Activated CD8-positive, alpha-beta memory T cell treated with anti-CD3 and anti-CD28 coated beads, Interleukin-2, amount 10 ng/mL, durations not matched to agents 7 days and 5 days (primary cell): ENCODE results near the gene GNG2. TPM values are rescaled to one million over a fixed set of nuclear protein-coding genes. Genes with fewer than 3 reads are reported as not detected.

Source experiments
- ATAC-seq: fragments of 150-1000 bp; cut with Tn5 transposase; one replicate; pipeline ENCODE4 v1.10.0; 2021; ENCODE audit warnings: moderate library complexity
- CTCF ChIA-PET: fragments of 350-600 bp; sonication (Branson Sonifier 250); formaldehyde crosslinking; loops from one replicate; lab custom pipeline; 2021; ENCODE audit warnings: antibody characterized with exemption; lab: Charles Lee
- DNase-seq: peaks from one replicate; pipeline ENCODE4 v3.0.0-alpha.2; 2020
- H3K27ac Mint-ChIP-seq: one replicate; pipeline ENCODE4 v1.8.0; 2021; ENCODE audit warnings: mild to moderate bottlenecking, mixed read lengths
- H3K27me3 Mint-ChIP-seq: one replicate; pipeline ENCODE4 v1.8.0; 2021; ENCODE audit warnings: mixed read lengths
- H3K36me3 Mint-ChIP-seq: one replicate; pipeline ENCODE4 v1.8.0; 2021; ENCODE audit warnings: mild to moderate bottlenecking, mixed read lengths
- H3K4me1 Mint-ChIP-seq: one replicate; pipeline ENCODE4 v1.8.0; 2021; ENCODE audit warnings: mixed read lengths
- H3K4me3 Mint-ChIP-seq: one replicate; pipeline ENCODE4 v1.8.0; 2021; ENCODE audit warnings: mild to moderate bottlenecking, moderate library complexity, mixed read lengths
- H3K9me3 Mint-ChIP-seq: one replicate; pipeline ENCODE4 v1.8.0; 2022; ENCODE audit warnings: low read depth, mixed read lengths
- total RNA-seq, 2 experiments: library from RNA; stranded (reverse); gene quantifications; one replicate each; pipeline ENCODE4 v1.2.3, GENCODE V29; 2021

The GNG2 gene
- total RNA-seq, 2 experiments from 2014 or later, result 243 to 257 TPM

DNA sequence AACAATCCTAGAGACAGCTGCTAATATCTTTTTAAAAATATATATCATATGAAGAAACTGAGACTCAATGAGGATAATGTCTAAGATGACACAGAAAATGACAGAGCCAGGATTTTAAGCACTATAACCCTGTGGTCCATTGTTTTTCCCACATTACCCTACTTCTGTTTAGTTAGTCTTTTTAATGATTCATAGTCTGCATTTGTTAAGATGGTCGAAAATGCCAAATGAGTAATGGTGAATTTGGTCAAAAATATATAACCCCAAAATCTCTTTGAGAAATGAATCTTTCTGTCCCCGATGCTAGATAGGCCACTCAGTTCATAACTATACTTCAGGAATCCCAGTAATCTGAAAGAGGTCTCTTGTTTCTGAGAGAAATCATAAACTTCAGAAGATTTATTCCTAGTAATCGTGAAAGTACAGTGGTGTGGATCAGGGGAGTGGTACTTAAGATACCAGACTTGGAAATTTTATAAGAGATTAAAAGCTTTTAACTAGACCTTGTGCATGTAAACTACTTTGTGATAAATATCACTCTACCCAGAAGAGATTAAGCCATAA, 139.7 kb downstream of the GNG2 start:
- H3K27me3 Mint-ChIP-seq, result no peaks in the 10 kb centered on the region
- H3K4me3 Mint-ChIP-seq, result no peak overlapping the region
- CTCF ChIA-PET, result no interaction called here
- H3K4me1 Mint-ChIP-seq, result peaks cover 13% of the 10 kb centered on the region
- H3K36me3 Mint-ChIP-seq, result peaks cover 48% of the 10 kb centered on the region
- DNase-seq, result no peak
- H3K27ac Mint-ChIP-seq, result no peak overlapping the region
- no peak for ATAC-seq
- no peaks in the 10 kb centered on the region for H3K9me3 Mint-ChIP-seq

DNA sequence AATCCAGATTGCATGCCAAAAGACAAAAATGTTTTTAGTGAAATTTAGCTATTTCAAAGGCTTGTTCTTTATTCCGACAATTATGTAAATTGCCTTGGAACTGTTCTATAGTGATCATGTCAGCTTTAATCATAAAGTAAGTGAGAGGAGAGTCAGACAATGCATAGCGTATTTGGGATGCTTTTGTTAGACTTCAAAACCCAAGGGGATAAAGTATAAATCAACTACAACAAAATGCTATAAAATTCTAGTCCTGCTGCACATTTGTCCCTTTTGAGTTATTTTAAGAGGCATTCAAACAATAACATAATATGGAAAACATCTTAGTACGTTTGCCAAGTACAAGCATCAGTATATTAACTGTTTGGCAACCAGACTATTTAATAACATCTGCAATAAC, 140.3 kb downstream of the GNG2 start:
- Mint-ChIP-seq H3K4me3 (no peak overlapping the region), H3K4me1 (peaks cover 11% of the 10 kb centered on the region), H3K9me3 (no peaks in the 10 kb centered on the region), H3K27me3 (no peaks in the 10 kb centered on the region), H3K27ac (no peak overlapping the region), H3K36me3 (peaks cover 50% of the 10 kb centered on the region)
- DNase-seq (no peak), ATAC-seq (no peak)
- CTCF ChIA-PET, result no interaction called here

DNA sequence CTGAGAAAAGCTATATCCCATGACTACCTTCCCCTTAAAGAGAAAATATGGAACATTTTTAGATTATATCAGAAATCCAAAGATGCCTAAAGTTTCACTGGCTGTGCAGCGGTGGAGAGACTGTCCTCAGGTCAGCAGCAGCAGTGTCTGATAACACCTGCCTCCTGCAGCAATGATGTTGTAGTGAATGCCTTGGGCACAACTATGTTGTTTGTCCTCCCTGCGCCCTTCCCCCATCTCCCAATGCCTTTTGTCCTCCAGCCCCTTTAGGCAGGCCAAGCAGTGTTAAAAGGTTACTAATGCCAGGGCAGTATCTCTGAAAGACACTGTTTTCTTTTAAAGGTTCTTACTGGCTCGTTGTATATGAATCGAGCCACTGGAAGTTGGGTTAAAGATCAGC, 142.1 kb downstream of the GNG2 start:
- ATAC-seq, result no peak
- peaks cover 4% of the 10 kb centered on the region for H3K4me1 Mint-ChIP-seq
- H3K27me3 Mint-ChIP-seq, result no peaks in the 10 kb centered on the region
- CTCF ChIA-PET, result interaction anchor here (1.2 kb wide), 1 partner anchor 8 kb away, joined by 3 read pairs; no protein-coding TSS in a partner anchor
- no peak overlapping the region for H3K27ac Mint-ChIP-seq
- no peak for DNase-seq
- no peaks in the 10 kb centered on the region for H3K9me3 Mint-ChIP-seq
- peaks cover 51% of the 10 kb centered on the region for H3K36me3 Mint-ChIP-seq
- H3K4me3 Mint-ChIP-seq, result no peak overlapping the region

DNA sequence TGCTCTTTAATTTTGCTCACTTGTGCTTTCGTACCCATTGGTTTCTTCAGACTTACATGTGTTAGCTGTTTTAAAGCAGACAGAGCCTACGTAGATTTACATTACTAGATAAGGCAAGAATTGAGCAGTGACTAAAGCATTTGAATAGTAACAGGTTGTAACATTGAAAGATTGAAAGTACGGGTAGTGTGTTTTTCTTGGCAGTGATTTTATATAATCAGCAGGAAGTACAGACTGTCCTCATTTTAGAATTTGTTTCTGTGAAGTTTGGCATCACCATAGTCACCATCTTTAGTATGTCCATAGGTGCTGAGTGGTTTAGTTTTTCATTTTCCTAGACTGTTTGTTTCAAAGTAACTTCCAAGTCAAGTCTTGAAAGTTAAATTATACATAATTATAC, 142.9 kb downstream of the GNG2 start:
- CTCF ChIA-PET, result interaction anchor here (1.2 kb wide), 1 partner anchor 9 kb away, joined by 3 read pairs; no protein-coding TSS in a partner anchor

DNA sequence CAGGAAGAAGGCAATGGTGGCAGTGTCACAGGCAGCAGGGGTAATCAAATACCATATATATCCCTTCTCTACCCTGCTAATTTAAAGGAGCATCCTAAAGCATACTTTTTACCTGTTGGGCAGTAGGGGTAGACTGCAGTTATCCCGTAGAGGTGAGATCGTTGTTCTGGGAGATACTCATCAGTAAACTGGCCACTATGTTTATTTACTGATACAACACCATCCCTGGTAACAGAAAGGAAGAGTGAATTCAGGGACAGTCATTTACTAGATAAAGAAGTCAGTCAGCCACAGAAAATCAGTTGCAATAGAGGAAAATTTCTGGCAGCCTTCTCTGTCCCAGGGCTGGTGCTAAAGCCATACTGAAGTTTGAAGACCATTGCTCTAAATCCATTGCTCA, 145.2 kb downstream of the GNG2 start:
- no peak overlapping the region for H3K4me3 Mint-ChIP-seq
- CTCF ChIA-PET, result interaction anchor here (0.8 kb wide), 1 partner anchor 14 kb away, joined by 3 read pairs; no protein-coding TSS in a partner anchor
- H3K27me3 Mint-ChIP-seq, result no peaks in the 10 kb centered on the region
- H3K36me3 Mint-ChIP-seq, result peaks cover 57% of the 10 kb centered on the region
- H3K4me1 Mint-ChIP-seq, result no peaks in the 10 kb centered on the region
- DNase-seq, result no peak
- no peak overlapping the region for H3K27ac Mint-ChIP-seq
- no peaks in the 10 kb centered on the region for H3K9me3 Mint-ChIP-seq
- no peak for ATAC-seq

More for the DNA sequence above, 142.9 kb downstream of the GNG2 start:
- Mint-ChIP-seq H3K9me3 (no peaks in the 10 kb centered on the region), H3K4me1 (peaks cover 4% of the 10 kb centered on the region), H3K4me3 (no peak overlapping the region), H3K27ac (no peak overlapping the region), H3K27me3 (no peaks in the 10 kb centered on the region), H3K36me3 (peaks cover 58% of the 10 kb centered on the region)
- DNase-seq (no peak), ATAC-seq (no peak)

DNA sequence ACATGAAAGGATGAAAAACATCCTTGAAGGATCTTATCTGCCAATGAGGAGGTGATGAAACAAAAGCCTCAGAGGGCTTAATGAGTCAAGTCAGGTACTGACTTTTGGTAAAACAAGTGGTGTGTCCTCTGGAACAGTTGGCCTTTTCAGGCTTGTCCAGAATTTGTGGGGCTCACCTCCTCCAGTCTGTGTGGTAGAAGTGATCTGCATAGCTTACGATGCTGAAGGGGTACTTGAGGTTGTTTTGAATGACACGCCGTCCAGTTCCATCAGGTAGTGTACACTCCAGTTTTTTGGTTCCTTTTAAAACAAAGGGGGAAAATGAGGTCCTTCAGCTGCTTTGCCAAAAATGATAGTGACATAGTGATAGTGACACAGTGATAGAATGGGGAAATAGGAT, 145.9 kb downstream of the GNG2 start:
- H3K27ac Mint-ChIP-seq, result no peak overlapping the region
- CTCF ChIA-PET, result interaction anchor here (0.8 to 1.7 kb wide), 3 partner anchors 9 to 28 kb away, joined by 3 to 4 read pairs (median 3); no protein-coding TSS in a partner anchor
- no peaks in the 10 kb centered on the region for H3K27me3 Mint-ChIP-seq
- DNase-seq (no peak), ATAC-seq (no peak)
- no peaks in the 10 kb centered on the region for H3K4me1 Mint-ChIP-seq
- H3K4me3 Mint-ChIP-seq, result no peak overlapping the region
- H3K9me3 Mint-ChIP-seq, result no peaks in the 10 kb centered on the region
- H3K36me3 Mint-ChIP-seq, result peaks cover 53% of the 10 kb centered on the region

GRCh38 chr14:52007211-52007610, 146.8 kb downstream of the GNG2 start:
- Mint-ChIP-seq H3K4me1 (no peaks in the 10 kb centered on the region), H3K27me3 (no peaks in the 10 kb centered on the region), H3K27ac (no peak overlapping the region), H3K36me3 (peaks cover 52% of the 10 kb centered on the region), H3K4me3 (no peak overlapping the region), H3K9me3 (no peaks in the 10 kb centered on the region)
- ATAC-seq, result no peak
- CTCF ChIA-PET, result interaction anchor here (1.1 to 1.7 kb wide), 2 partner anchors 8 to 29 kb away, joined by 3 to 4 read pairs; no protein-coding TSS in a partner anchor
- no peak for DNase-seq

GRCh38 chr14:52007637-52008036, 147.2 kb downstream of the GNG2 start:
- no peak overlapping the region for H3K27ac Mint-ChIP-seq
- H3K4me1 Mint-ChIP-seq, result no peaks in the 10 kb centered on the region
- DNase-seq (no peak), ATAC-seq (no peak)
- H3K9me3 Mint-ChIP-seq, result no peaks in the 10 kb centered on the region
- no peaks in the 10 kb centered on the region for H3K27me3 Mint-ChIP-seq
- CTCF ChIA-PET, result interaction anchor here (1.7 kb wide), 1 partner anchor 29 kb away, joined by 4 read pairs; no protein-coding TSS in a partner anchor
- no peak overlapping the region for H3K4me3 Mint-ChIP-seq
- H3K36me3 Mint-ChIP-seq, result peaks cover 49% of the 10 kb centered on the region

DNA sequence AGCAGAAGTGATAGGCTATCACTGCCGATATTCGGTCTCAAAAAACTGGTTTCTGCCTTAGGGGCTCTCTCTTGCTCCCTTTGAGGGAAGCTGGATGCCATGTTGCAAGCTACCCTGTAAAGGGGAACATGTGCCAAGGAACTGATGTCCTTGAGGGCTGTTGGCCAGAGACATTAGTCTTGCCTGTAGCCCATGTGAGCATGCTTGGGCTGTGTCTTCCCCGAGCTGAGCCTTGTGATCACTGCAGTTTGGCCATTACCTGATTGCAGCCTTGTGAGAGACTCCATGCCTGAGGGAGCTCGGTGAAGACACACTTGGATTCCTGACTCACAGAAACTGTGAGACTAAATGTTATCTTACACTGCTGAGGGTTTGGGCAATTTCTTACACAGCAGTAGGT, 147.7 kb downstream of the GNG2 start:
- Mint-ChIP-seq H3K27ac (no peak overlapping the region), H3K9me3 (no peaks in the 10 kb centered on the region), H3K4me1 (no peaks in the 10 kb centered on the region), H3K27me3 (no peaks in the 10 kb centered on the region), H3K36me3 (peaks cover 46% of the 10 kb centered on the region), H3K4me3 (no peak overlapping the region)
- ATAC-seq (no peak), DNase-seq (no peak)
- CTCF ChIA-PET, result interaction anchor here (1.7 kb wide), 1 partner anchor 29 kb away, joined by 4 read pairs; no protein-coding TSS in a partner anchor

GRCh38 chr14:52010173-52010693, 149.8 kb downstream of the GNG2 start:
- peaks cover 37% of the 10 kb centered on the region for H3K36me3 Mint-ChIP-seq

GRCh38 chr14:52011523-52011922, 151.1 kb downstream of the GNG2 start:
- no peak overlapping the region for H3K4me3 Mint-ChIP-seq
- H3K36me3 Mint-ChIP-seq, result peaks cover 26% of the 10 kb centered on the region
- no peak overlapping the region for H3K27ac Mint-ChIP-seq
- no peaks in the 10 kb centered on the region for H3K9me3 Mint-ChIP-seq
- H3K27me3 Mint-ChIP-seq, result peaks cover 4% of the 10 kb centered on the region
- DNase-seq (no peak), ATAC-seq (no peak)
- CTCF ChIA-PET, result no interaction called here
- no peaks in the 10 kb centered on the region for H3K4me1 Mint-ChIP-seq

More at GRCh38 chr14:52010173-52010693, 149.8 kb downstream of the GNG2 start:
- no peaks in the 10 kb centered on the region for H3K4me1 Mint-ChIP-seq
- DNase-seq (no peak), ATAC-seq (no peak)
- CTCF ChIA-PET, result no interaction called here
- no peak overlapping the region for H3K27ac Mint-ChIP-seq
- H3K4me3 Mint-ChIP-seq, result no peak overlapping the region
- H3K27me3 Mint-ChIP-seq, result no peaks in the 10 kb centered on the region
- no peaks in the 10 kb centered on the region for H3K9me3 Mint-ChIP-seq

GRCh38 chr14:52012635-52013034, 152.2 kb downstream of the GNG2 start:
- no peak for ATAC-seq
- H3K9me3 Mint-ChIP-seq, result no peaks in the 10 kb centered on the region
- H3K4me3 Mint-ChIP-seq, result no peak overlapping the region
- H3K27ac Mint-ChIP-seq, result no peak overlapping the region
- peaks cover 21% of the 10 kb centered on the region for H3K36me3 Mint-ChIP-seq
- no peak for DNase-seq
- CTCF ChIA-PET, result no interaction called here
- H3K27me3 Mint-ChIP-seq, result peaks cover 11% of the 10 kb centered on the region
- no peaks in the 10 kb centered on the region for H3K4me1 Mint-ChIP-seq

DNA sequence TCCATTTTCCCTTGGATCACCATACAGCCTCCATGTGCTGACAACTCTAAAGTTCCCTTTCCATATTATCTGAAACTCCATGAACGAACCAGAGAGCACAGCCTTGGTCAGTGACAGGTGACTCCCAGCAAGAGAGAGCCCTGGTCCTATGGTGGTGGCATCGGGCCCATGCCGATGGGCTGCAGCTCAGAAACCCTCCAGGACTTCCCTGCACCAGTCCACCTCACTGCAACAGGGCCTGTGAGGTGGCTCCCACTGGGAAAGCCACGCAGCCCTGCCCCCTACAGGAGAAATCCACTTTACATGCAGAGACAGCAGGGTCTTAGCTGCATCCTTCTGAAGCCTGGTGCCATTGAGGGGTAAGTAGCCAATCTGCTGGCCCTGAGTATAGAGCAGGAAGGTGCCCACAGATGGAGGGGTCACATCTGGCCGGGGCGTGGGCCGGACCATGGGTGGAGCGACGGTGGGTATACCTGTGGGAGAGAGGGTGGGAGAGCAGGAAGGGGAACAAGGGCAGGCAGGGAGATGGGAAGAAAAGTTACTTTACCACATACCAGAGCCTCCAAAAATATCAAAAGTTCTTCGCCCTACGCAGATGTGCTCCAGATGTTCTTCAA, 153.7 kb downstream of the GNG2 start:
- Mint-ChIP-seq H3K27ac (no peak overlapping the region), H3K9me3 (no peaks in the 10 kb centered on the region), H3K27me3 (peaks cover 11% of the 10 kb centered on the region), H3K4me3 (no peak overlapping the region), H3K4me1 (no peaks in the 10 kb centered on the region), H3K36me3 (peaks cover 10% of the 10 kb centered on the region)
- CTCF ChIA-PET, result no interaction called here
- DNase-seq (no peak), ATAC-seq (peak; percentile 18)
